Measurements from ENCODE around the gene RASGRF2.
"Not testable (repeated sequence)": the region's sequence is repeated elsewhere in the genome, so short reads cannot be mapped to it uniquely, and the experiment has no call there.

The RASGRF2 gene

GRCh38 chr5:81069990-81070389, 109.8 kb downstream of the RASGRF2 start:
- DNase-seq (ENCODE audit: low read depth) = no peak

- DNase-seq (ENCODE audit: low read depth) = no peak
Observed at GRCh38 chr5:81070571-81071255, 110.5 kb downstream of the RASGRF2 start.

DNA sequence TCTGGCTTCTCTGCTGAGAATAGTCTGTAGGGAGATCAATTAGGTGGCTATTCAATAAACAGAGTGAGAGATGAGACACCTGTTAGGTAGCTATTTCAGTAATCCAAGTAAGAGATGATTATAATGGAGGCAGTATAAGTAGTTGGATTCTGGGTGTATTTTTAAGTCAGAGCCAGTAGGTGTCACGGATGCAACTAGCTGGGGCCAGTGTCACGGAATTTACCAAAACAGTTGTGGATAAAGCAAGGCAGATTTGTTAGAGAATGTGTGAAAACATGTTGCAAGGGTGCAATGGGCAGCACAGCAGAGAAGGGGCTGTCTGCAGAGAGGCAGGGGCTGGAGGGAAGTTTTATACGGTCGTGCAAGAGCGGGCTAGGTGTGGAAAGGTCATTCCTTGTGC, 114.9 kb downstream of the RASGRF2 start:
- no peak for DNase-seq (ENCODE audit: low read depth)

DNA sequence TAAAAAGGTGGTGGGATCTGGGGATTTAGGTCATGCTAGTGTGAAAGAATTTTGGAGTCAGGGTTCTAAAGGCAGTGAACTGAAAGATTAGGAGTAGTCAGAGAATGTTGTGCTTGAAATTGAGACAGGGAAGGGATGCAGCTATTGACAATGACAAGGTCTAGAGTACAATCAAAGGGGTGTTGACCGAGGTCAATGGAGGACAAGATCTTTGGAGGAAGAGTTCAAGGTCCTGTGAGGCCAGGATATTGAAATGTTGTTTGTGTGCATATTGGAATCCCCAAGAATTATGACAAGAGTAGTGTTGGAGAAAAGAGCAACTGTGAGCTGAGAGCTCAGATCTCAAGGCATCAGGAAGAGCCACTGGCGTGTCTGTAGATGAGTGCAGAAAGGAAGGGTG, 116.9 kb downstream of the RASGRF2 start:
- DNase-seq (ENCODE audit: low read depth) = no peak

DNA sequence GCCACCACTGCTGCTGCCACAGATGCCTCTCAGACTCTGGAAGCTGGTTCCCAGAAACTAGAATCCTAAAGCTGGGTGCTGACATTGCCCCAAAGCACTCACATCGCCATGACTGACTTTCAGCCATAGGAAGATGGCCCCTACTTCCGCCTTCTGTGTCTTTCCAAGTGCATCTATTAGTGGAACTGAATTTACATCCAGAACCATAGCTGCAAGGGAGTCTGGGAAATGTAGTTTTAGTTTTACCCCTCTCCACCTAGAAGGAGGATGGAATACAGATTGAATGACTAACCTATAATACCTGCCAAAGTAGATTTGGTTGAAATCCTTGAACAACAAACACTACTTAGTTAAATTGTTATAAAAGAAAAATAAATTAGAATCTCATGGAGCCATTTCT, 118.8 kb downstream of the RASGRF2 start:
- no peak for DNase-seq (ENCODE audit: low read depth)

- DNase-seq (ENCODE audit: low read depth) = no peak
Observed at GRCh38 chr5:81080809-81081460, 120.8 kb downstream of the RASGRF2 start.

GRCh38 chr5:81081461-81081835, 121.3 kb downstream of the RASGRF2 start:
- DNase-seq (ENCODE audit: low read depth) = no peak

- no peak for DNase-seq (ENCODE audit: low read depth)
Observed at GRCh38 chr5:81086881-81087281, 126.7 kb downstream of the RASGRF2 start.

GRCh38 chr5:81091199-81091598, 131.0 kb downstream of the RASGRF2 start:
- no peak for DNase-seq (ENCODE audit: low read depth)

DNA sequence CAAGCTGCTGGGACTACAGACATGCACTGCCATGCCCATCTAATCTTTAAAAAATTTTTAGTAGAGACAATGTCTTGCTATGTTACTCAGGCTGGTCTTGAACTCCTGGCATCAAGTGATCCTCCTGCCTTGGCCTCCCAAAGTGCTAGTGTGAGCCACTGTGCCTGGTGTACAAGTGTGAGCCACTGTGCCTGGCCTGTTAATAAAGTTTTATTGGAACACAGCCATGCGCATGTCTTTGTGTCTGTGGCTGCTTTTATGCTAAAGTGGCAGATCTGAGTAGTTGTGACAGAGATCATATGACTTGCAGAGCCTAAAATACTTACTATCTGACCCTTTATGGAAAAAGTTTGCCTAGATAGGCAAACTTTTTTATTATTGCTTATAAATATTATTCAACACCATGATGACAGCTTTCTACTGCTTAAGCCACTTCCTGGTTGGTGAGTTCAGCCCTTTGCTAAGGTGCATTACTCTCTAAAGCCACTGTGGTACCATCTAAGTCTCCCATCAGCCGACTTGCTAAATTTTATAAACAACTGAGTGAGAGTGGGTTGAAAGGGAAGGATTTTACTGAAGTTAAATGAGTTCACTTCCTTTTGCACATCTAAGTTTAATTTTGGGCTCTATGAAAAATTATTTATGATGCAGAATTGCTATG, 133.5 kb downstream of the RASGRF2 start:
- no peak for DNase-seq (ENCODE audit: low read depth)

- no peak for DNase-seq (ENCODE audit: low read depth)
Observed at GRCh38 chr5:81095835-81096234, 135.7 kb downstream of the RASGRF2 start.

GRCh38 chr5:81097713-81098112, 137.6 kb downstream of the RASGRF2 start:
- DNase-seq (ENCODE audit: low read depth) = no peak

GRCh38 chr5:81105261-81105877, 145.2 kb downstream of the RASGRF2 start:
- no peak for DNase-seq (ENCODE audit: low read depth)

GRCh38 chr5:81115261-81115660, 155.1 kb downstream of the RASGRF2 start:
- no peak for DNase-seq (ENCODE audit: low read depth)

GRCh38 chr5:81117566-81117965, 157.4 kb downstream of the RASGRF2 start:
- no peak for DNase-seq (ENCODE audit: low read depth)

DNA sequence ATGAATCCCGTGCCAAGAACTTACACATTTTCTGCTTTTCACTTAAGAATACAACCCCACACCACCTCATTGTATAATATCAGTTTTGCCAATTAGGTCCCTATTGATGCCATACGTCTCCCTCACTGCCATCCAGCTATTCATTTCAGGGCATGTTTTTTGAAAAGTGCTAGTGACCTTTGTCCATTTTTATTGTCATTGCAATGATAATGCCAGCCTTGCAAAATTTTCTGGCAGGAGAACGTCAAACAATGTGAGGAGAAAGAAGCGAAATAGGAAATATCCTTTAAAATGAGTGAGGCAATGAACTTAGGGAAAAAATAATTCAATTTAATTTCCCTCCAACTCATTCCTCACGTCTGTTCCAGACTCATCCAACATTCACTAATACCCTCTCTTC, 161.1 kb downstream of the RASGRF2 start:
- no peak for DNase-seq (ENCODE audit: low read depth)

DNA sequence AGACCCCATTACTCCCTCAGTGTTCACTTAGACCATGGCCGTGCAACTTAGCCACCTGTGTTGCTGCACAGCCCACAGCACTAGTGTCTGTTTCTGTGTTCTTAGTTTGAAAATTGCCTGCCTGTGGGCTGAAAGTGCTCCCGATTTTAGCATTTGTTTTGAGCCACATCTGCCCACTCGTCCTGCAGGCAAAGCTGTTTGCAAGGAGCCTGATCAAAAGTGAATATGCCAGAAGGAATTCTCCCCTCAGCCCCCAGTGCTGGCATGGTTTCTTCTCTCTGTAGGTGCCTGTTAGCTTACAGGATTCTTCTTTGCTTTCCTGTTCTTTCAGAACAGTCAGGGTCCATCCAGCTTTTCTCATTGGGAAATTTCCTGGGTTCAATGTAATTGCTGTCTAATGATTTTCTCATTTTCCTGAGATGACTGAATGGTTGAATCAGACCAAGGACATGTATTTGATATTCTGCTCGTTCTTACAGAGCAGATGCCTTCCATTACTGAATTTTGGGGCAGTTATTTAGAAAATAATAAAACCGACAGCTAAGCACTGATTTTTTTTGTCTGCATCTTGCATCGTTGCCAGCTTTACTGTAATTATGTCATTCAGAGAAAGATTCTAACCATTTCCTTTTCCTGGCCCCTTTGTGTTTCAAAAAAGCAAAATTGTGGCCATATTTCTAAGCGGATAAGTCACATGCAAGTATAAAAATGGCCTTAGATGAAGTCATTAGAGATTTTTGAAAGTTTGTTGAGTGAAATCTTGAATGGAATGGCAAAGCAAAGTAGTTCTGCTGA, 161.9 kb downstream of the RASGRF2 start:
- DNase-seq (ENCODE audit: low read depth) = no peak

DNA sequence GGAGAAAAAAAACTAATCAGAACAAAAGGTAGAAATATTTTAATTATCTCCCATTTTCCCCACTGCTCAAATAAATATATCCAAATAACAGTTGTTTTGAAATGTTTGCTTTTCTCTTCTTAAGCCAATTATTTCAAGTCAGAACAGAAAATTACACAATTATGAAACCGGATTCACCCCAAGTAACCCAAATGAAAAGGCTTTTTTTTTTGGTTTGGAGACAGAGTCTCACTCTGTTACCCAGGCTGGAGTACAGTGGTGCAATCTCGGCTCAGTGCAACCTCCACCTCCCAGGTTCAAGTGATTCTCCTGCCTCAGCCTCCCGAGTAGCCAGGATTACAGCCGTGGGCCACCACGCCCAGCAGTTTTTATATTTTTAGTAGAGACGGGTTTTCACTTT, 164.5 kb downstream of the RASGRF2 start:
- not testable (repeated sequence) for DNase-seq (ENCODE audit: low read depth)

- no peak for DNase-seq (ENCODE audit: low read depth)
Observed at GRCh38 chr5:81125959-81126358, 165.8 kb downstream of the RASGRF2 start.

GRCh38 chr5:81128416-81128815, 168.3 kb downstream of the RASGRF2 start:
- DNase-seq (ENCODE audit: low read depth) = no peak

- DNase-seq (ENCODE audit: low read depth) = no peak
Observed at GRCh38 chr5:81132381-81132780, 172.2 kb downstream of the RASGRF2 start.

- DNase-seq (ENCODE audit: low read depth) = no peak
Observed at GRCh38 chr5:81134066-81134465, 173.9 kb downstream of the RASGRF2 start.

Measured in stimulated activated CD8-positive, alpha-beta memory T cell treated with anti-CD3 and anti-CD28 coated beads, Interleukin-7, amount 100 ng/mL, for 24 hours (primary cell).